Endothelial cell of umbilical vein (primary cell): ENCODE results near the gene RFESD.

Experiments used
- CTCF ChIP-seq, 2 donors: IDR thresholded peaks; 1 replicate in 1 of 2; 2 replicates in 1 of 2; pipeline ENCODE4 v1.5.1; 2011; ENCODE audit warnings: low read length in 2 of 2, mild to moderate bottlenecking in 2 of 2, moderate library complexity in 2 of 2, control low read depth in 1 of 2, inconsistent platforms in 1 of 2, low read depth in 1 of 2; ENCODE audit not compliant: insufficient read depth in 1 of 2; ENCODE audit errors: extremely low read depth in 1 of 2
- EZH2 ChIP-seq: IDR thresholded peaks from 2 replicates; pipeline ENCODE4 v1.6.1; 2012; ENCODE audit warnings: borderline replicate concordance, low read depth, mild to moderate bottlenecking, moderate library complexity, low read length, inconsistent platforms; ENCODE audit not compliant: severe bottlenecking
- FOS ChIP-seq: IDR thresholded peaks from 2 replicates; pipeline ENCODE4 v1.6.1; 2011; ENCODE audit warnings: mild to moderate bottlenecking, low read length, moderate library complexity, borderline replicate concordance; ENCODE audit not compliant: insufficient read depth
- MYC ChIP-seq: IDR thresholded peaks from one replicate; pipeline ENCODE4 v1.6.1; 2011; ENCODE audit warnings: mild to moderate bottlenecking, low read depth, low read length
- POLR2A ChIP-seq: IDR thresholded peaks from 2 replicates; pipeline ENCODE4 v1.6.1; 2012; ENCODE audit warnings: low read depth, mild to moderate bottlenecking, control low read depth, low read length
- POLR2AphosphoS5 ChIP-seq: IDR thresholded peaks from 2 replicates; pipeline ENCODE4 v1.6.1; 2012; ENCODE audit warnings: low read depth, mild to moderate bottlenecking, control low read depth, low read length, moderate library complexity; ENCODE audit not compliant: insufficient read depth
- TF ChIP-seq, protein P1 (sequence below): IDR thresholded peaks from 2 replicates; pipeline ENCODE4 v1.6.1; 2011; ENCODE audit not compliant: insufficient read depth, insufficient read length

GRCh38 chr5:95701074-95701473 lies 54.5 kb downstream of the RFESD start:
- TF ChIP-seq CTCF (IDR thresholded peaks at IDR 0.05; ENCODE audit: extremely low read depth in 1 of 2, insufficient read depth in 1 of 2, low read depth in 1 of 2, low read length in 2 of 2) (no peak), EZH2 (no peak), FOS (no peak), POLR2A (no peak), MYC (no peak), POLR2AphosphoS5 (no peak)
- TF ChIP-seq, protein P1, sequence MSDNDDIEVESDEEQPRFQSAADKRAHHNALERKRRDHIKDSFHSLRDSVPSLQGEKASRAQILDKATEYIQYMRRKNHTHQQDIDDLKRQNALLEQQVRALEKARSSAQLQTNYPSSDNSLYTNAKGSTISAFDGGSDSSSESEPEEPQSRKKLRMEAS, result no peak
